ENCODE measurements around the gene POLE4.

POLE4 gene

GRCh38 chr2:75010571-75010970, 52.1 kb downstream of the POLE4 start:
- DNase-seq (ENCODE audit: low spot score), result no peak
- TF ChIP-seq, protein P1, sequence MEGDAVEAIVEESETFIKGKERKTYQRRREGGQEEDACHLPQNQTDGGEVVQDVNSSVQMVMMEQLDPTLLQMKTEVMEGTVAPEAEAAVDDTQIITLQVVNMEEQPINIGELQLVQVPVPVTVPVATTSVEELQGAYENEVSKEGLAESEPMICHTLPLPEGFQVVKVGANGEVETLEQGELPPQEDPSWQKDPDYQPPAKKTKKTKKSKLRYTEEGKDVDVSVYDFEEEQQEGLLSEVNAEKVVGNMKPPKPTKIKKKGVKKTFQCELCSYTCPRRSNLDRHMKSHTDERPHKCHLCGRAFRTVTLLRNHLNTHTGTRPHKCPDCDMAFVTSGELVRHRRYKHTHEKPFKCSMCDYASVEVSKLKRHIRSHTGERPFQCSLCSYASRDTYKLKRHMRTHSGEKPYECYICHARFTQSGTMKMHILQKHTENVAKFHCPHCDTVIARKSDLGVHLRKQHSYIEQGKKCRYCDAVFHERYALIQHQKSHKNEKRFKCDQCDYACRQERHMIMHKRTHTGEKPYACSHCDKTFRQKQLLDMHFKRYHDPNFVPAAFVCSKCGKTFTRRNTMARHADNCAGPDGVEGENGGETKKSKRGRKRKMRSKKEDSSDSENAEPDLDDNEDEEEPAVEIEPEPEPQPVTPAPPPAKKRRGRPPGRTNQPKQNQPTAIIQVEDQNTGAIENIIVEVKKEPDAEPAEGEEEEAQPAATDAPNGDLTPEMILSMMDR (IDR thresholded peaks at IDR 0.05; ENCODE audit: extremely low read depth, missing control alignments), result no peak

DNA sequence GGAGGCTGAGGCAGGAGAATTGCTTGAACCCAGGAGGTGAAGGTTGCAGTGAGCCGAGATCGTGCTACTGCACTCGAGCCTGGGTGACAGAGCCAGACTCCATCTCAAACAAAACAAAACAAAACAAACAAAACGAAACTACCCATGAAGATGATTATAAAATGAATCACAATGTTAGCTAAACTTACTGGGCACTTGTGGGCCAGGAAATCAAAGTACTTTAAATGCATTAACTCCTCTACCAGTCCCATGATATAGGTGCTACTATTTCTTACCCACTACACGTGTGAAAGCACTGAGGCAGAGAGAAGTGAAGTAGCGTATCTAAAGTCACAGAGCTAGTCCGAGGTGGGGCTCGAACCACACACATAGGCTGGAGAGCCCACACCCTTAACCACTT, 53.6 kb downstream of the POLE4 start:
- DNase-seq (ENCODE audit: low spot score), result no peak
- TF ChIP-seq, protein P1 (IDR thresholded peaks at IDR 0.05; ENCODE audit: extremely low read depth, missing control alignments), result no peak

GRCh38 chr2:75018162-75018561, 59.7 kb downstream of the POLE4 start:
- TF ChIP-seq, protein P1 (IDR thresholded peaks at IDR 0.05; ENCODE audit: extremely low read depth, missing control alignments), result no peak
- no peak for DNase-seq (ENCODE audit: low spot score)

All from GM20000 (cell line).